ENCODE measurements around the gene FALEC. TPM values are rescaled to one million over a fixed set of nuclear protein-coding genes. Genes with fewer than 3 reads are reported as not detected.

Gene FALEC
- total and polyA plus RNA-seq, 9 of the 15 experiments (the other 6 are each of a cell fraction or from before 2014, with no cell fraction given): 0.15 to 1.8 (median 0.53) TPM; not detected in 5

DNA sequence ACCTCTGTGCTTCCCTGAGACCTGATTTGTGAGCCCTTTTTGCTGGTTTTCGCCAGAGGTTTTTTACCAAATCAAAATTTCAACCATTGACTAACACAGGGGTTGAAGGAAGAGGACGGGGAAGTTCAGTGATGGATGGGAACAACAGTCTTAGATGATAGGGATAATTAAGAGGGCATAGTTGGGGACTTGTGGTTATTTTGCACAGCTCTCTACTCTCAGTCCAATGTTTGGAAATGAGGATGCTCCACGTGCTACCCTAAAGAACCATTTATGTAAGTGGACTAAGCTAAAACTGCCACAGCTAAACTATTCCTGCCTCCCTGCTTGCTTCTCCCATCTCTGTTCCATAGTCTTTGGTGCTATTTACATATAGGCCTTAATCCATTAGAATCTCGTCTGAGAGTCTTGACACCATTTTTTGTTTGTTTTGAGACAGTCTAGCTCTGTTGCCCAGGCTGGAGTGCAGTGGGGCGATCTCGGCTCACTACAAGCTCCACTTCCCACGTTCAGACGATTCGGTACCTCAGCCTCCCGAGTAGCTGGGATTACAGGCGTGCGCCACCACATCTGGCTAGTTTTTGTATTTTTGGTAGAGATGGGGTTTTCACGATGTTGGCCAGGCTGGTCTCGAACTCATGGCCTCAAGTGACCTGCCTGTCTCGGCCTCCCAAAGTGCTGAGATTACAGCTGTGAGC, 64.5 kb downstream of the FALEC start:
- 42% methylated on average over 14 of the region's 15 CpGs for WGBS (ENCODE audit: insufficient coverage, low coverage, missing lambda C conversion rate)
- no peak for TF ChIP-seq SMAD1 (IDR thresholded peaks at IDR 0.05; ENCODE audit: low read depth, low read length, partially characterized antibody)
- no peak for TF ChIP-seq ERF (CRISPR knock-in tag; IDR thresholded peaks at IDR 0.05)
- TF ChIP-seq FOXK1 (CRISPR knock-in tag; IDR thresholded peaks at IDR 0.05; ENCODE audit: borderline replicate concordance): no peak
- peak; percentile 68; the same call in 1 of the 2 replicates for TF ChIP-seq ZNF830 (CRISPR knock-in tag; IDR thresholded peaks at IDR 0.05)
- TF ChIP-seq MEF2A (IDR thresholded peaks at IDR 0.05; ENCODE audit: control insufficient read depth, low read depth, low read length): no peak
- TF ChIP-seq SMARCA5 (IDR thresholded peaks at IDR 0.05): 0 out of 2 replicates have a peak, but pooled peaks have one; percentile 38
- no peak for TF ChIP-seq ZNF133 (CRISPR knock-in tag; IDR thresholded peaks at IDR 0.05)
- 0 out of 4 replicates have a peak, but pooled peaks of 1 of the 2 experiments have one; percentile 36 for TF ChIP-seq TEAD1 (CRISPR knock-in tag; IDR thresholded peaks at IDR 0.05)
- TF ChIP-seq POLR2AphosphoS2 (IDR thresholded peaks at IDR 0.05; ENCODE audit: low read length): no peak
- TF ChIP-seq RBM25 (IDR thresholded peaks at IDR 0.05; ENCODE audit: low read depth, low read length, severe bottlenecking): peak; percentile 24
- no peak for TF ChIP-seq PPARD (CRISPR knock-in tag; IDR thresholded peaks at IDR 0.05)
- no peak for TF ChIP-seq PHB (CRISPR knock-in tag; IDR thresholded peaks at IDR 0.05)
- TF ChIP-seq, protein P1, sequence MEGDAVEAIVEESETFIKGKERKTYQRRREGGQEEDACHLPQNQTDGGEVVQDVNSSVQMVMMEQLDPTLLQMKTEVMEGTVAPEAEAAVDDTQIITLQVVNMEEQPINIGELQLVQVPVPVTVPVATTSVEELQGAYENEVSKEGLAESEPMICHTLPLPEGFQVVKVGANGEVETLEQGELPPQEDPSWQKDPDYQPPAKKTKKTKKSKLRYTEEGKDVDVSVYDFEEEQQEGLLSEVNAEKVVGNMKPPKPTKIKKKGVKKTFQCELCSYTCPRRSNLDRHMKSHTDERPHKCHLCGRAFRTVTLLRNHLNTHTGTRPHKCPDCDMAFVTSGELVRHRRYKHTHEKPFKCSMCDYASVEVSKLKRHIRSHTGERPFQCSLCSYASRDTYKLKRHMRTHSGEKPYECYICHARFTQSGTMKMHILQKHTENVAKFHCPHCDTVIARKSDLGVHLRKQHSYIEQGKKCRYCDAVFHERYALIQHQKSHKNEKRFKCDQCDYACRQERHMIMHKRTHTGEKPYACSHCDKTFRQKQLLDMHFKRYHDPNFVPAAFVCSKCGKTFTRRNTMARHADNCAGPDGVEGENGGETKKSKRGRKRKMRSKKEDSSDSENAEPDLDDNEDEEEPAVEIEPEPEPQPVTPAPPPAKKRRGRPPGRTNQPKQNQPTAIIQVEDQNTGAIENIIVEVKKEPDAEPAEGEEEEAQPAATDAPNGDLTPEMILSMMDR (IDR thresholded peaks at IDR 0.05 in 2 of 3, conservative IDR thresholded peaks at IDR 0.05 in 1 of 3; ENCODE audit: insufficient read depth in 2 of 3, low read depth in 1 of 3, low read length in 3 of 3): no peak
- TF ChIP-seq, protein P2, sequence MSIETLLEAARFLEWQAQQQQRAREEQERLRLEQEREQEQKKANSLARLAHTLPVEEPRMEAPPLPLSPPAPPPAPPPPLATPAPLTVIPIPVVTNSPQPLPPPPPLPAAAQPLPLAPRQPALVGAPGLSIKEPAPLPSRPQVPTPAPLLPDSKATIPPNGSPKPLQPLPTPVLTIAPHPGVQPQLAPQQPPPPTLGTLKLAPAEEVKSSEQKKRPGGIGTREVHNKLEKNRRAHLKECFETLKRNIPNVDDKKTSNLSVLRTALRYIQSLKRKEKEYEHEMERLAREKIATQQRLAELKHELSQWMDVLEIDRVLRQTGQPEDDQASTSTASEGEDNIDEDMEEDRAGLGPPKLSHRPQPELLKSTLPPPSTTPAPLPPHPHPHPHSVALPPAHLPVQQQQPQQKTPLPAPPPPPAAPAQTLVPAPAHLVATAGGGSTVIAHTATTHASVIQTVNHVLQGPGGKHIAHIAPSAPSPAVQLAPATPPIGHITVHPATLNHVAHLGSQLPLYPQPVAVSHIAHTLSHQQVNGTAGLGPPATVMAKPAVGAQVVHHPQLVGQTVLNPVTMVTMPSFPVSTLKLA (conservative IDR thresholded peaks at IDR 0.05): 0 out of 4 replicates have a peak, but pooled peaks have one; percentile 16 to 26
- TF ChIP-seq YBX1 (IDR thresholded peaks at IDR 0.05): no peak
- no peak for TF ChIP-seq NELFE (IDR thresholded peaks at IDR 0.05; ENCODE audit: insufficient read depth, insufficient read length)
- TF ChIP-seq ZNF140 (CRISPR knock-in tag; IDR thresholded peaks at IDR 0.05): no peak
- TF ChIP-seq NFATC3 (IDR thresholded peaks at IDR 0.05): no peak
- 0 out of 2 replicates have a peak, but pooled peaks have one; percentile 9 for TF ChIP-seq FOSL1 (tag; conservative IDR thresholded peaks at IDR 0.05)

More for the DNA sequence above, 64.5 kb downstream of the FALEC start:
- in situ Hi-C loops (cut with MboI): no loop called here
- no peaks in the 10 kb centered on the region for H3K9me3 ChIP-seq (replicated peaks; ENCODE audit: control insufficient read depth, insufficient read depth, low read depth, low read length)
- intact Hi-C loops (cut with micrococcal nuclease): loop anchor here (2.0 to 5.0 kb wide), 2 partner anchors 39 to 232 kb away; no protein-coding TSS in a partner anchor
- H3K79me2 ChIP-seq (ENCODE audit: control insufficient read depth, insufficient read depth, low read length): peaks cover 53% of the 10 kb centered on the region
- H3K9me1 ChIP-seq (ENCODE audit: control insufficient read depth, insufficient read depth, low read length): no peaks in the 10 kb centered on the region
- H3K36me3 ChIP-seq (ENCODE audit: control insufficient read depth, insufficient read depth, low read length): peaks cover 39% of the 10 kb centered on the region
- H3K27ac ChIP-seq (ENCODE audit: extremely low read depth, low read depth, low read length): peak overlapping the region; percentile 87
- POLR2A ChIA-PET: interaction anchor here (0.5 to 11.0 kb wide), 44 partner anchors 9 to 913 kb away, joined by 3 to 148 read pairs (median 4); partner anchors contain the start of genes C1orf56, CERS2, CTSK and ENSA
- CTCF ChIA-PET (ENCODE audit: low intra/inter-chr PET ratio): no interaction called here
- DNase-seq (ENCODE audit: extremely low read depth in 1 of 4, low spot score in 3 of 4) (no peak), FAIRE-seq (peak; percentile 42), ATAC-seq (no peak)
- peaks cover 10 to 14% of the 10 kb centered on the region in 2 experiments; a peak in 4 of 5 replicates for H3K4me1 ChIP-seq (replicated peaks in 1 of 2; ENCODE audit: control insufficient read depth in 2 of 2, insufficient read depth in 2 of 2, low read length in 2 of 2)
- BruUV-seq (replicated peaks): TSS peak; percentile 91
- peaks cover 38% of the 10 kb centered on the region for H4K20me1 ChIP-seq (replicated peaks; ENCODE audit: control insufficient read depth, insufficient read depth, low read length)
- H3K9ac ChIP-seq (ENCODE audit: insufficient read depth in 1 of 2, low read depth in 2 of 2, low read length in 2 of 2): peak overlapping the region; percentile 81 to 90
- H3K27me3 ChIP-seq (ENCODE audit: control insufficient read depth in 2 of 2, insufficient read depth in 2 of 2, low read length in 2 of 2): no peaks in the 10 kb centered on the region
- peak overlapping the region; percentile 86 for H3K4me2 ChIP-seq (ENCODE audit: insufficient read depth, low read length)
- H3K4me3 ChIP-seq: peak overlapping the region; percentile 98
- peak overlapping the region; percentile 76 for H2AFZ ChIP-seq (ENCODE audit: low read depth, low read length)

All from K562 (cell line).